Ascending aorta (tissue), 2 donors: ENCODE results near the gene OR10H3. TPM values are rescaled to one million over a fixed set of nuclear protein-coding genes. Genes with fewer than 3 reads are reported as not detected.

Experiments used
- DNase-seq, 2 donors: peaks; one replicate each; pipeline ENCODE4 v3.0.0-alpha.2; 2019; ENCODE audit warnings: low spot score in 2 of 2
- H3K27ac ChIP-seq, 2 donors: fragments of 200-600 bp; sonication (generic); one replicate each; pipeline ENCODE4 v1.5.1; 2016 to 2017; ENCODE audit warnings: mild to moderate bottlenecking in 1 of 2
- H3K27me3 ChIP-seq: fragments of 200-600 bp; sonication (generic); one replicate; pipeline ENCODE4 v1.5.1; 2017
- H3K36me3 ChIP-seq, 2 donors: fragments of 200-600 bp; sonication (generic); one replicate each; pipeline ENCODE4 v1.5.1; 2016
- H3K4me1 ChIP-seq, 2 donors: fragments of 200-600 bp; sonication (generic); one replicate each; pipeline ENCODE4 v1.5.1; 2016 to 2017; ENCODE audit warnings: mild to moderate bottlenecking in 1 of 2
- H3K4me3 ChIP-seq, 2 donors: fragments of 200-600 bp; sonication (generic); one replicate each; pipeline ENCODE4 v1.5.1; 2016 to 2017; ENCODE audit warnings: mild to moderate bottlenecking in 1 of 2
- H3K9me3 ChIP-seq, 2 donors: fragments of 200-600 bp; sonication (generic); one replicate each; pipeline ENCODE4 v1.5.1; 2016
- intact Hi-C: fragments of 100-400 bp; cut with DNase I; formaldehyde crosslinking; loops from one replicate; pipeline ENCODE4 v1.15.1; 2023
- total RNA-seq: library from RNA; depleted of rRNA; stranded (reverse); fragments of >200 nt; gene quantifications from one replicate; pipeline ENCODE4 v1.1.0, GENCODE V29; 2016
- TF ChIP-seq, protein P1 (sequence below), 3 experiments: fragments of 200-600 bp in 2 of 3; fragments of 450-650 bp in 1 of 3; sonication (generic) in 2 of 3; IDR thresholded peaks; one replicate each; pipeline ENCODE4 v1.5.1; 2016 to 2019; ENCODE audit warnings: antibody characterized with exemption in 3 of 3, mild to moderate bottlenecking in 1 of 3, moderate library complexity in 1 of 3

Gene OR10H3
- total RNA-seq, 1 donor from 2014 or later = not detected

- intact Hi-C loops = no loop called here
- Histone ChIP-seq H3K4me1 (no peaks in the 10 kb centered on the region), H3K27me3 (no peaks in the 10 kb centered on the region), H3K27ac (no peak overlapping the region), H3K4me3 (no peak overlapping the region), H3K9me3 (no peaks in the 10 kb centered on the region), H3K36me3 (no peaks in the 10 kb centered on the region)
- TF ChIP-seq, protein P1, sequence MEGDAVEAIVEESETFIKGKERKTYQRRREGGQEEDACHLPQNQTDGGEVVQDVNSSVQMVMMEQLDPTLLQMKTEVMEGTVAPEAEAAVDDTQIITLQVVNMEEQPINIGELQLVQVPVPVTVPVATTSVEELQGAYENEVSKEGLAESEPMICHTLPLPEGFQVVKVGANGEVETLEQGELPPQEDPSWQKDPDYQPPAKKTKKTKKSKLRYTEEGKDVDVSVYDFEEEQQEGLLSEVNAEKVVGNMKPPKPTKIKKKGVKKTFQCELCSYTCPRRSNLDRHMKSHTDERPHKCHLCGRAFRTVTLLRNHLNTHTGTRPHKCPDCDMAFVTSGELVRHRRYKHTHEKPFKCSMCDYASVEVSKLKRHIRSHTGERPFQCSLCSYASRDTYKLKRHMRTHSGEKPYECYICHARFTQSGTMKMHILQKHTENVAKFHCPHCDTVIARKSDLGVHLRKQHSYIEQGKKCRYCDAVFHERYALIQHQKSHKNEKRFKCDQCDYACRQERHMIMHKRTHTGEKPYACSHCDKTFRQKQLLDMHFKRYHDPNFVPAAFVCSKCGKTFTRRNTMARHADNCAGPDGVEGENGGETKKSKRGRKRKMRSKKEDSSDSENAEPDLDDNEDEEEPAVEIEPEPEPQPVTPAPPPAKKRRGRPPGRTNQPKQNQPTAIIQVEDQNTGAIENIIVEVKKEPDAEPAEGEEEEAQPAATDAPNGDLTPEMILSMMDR (IDR thresholded peaks at IDR 0.05) = no peak
- no peak for DNase-seq
Observed at GRCh38 chr19:15788594-15789270, 50.9 kb downstream of the OR10H3 start.

GRCh38 chr19:15790096-15790495, 52.3 kb downstream of the OR10H3 start:
- TF ChIP-seq, protein P1 (IDR thresholded peaks at IDR 0.05) = no peak

More at GRCh38 chr19:15790096-15790495, 52.3 kb downstream of the OR10H3 start:
- H3K27me3 ChIP-seq = no peaks in the 10 kb centered on the region
- intact Hi-C loops = no loop called here
- no peaks in the 10 kb centered on the region for H3K4me1 ChIP-seq
- H3K36me3 ChIP-seq = no peaks in the 10 kb centered on the region
- no peak for DNase-seq
- no peak overlapping the region for H3K4me3 ChIP-seq
- no peak overlapping the region for H3K27ac ChIP-seq
- H3K9me3 ChIP-seq = no peaks in the 10 kb centered on the region

Other genes with a start within 250 kb of the OR10H3 start
- gene CYP4F22, start 229.5 kb upstream of the OR10H3 start, total RNA-seq = not detected
- gene CYP4F8, start 122.8 kb upstream of the OR10H3 start, total RNA-seq = not detected
- gene CYP4F3, start 97.1 kb upstream of the OR10H3 start, total RNA-seq = not detected
- 17.2 TPM for gene CYP4F12, start 64.9 kb upstream of the OR10H3 start, total RNA-seq
- gene OR10H2, start 10.0 kb upstream of the OR10H3 start, total RNA-seq = not detected
- not detected for gene OR10H5, start 49.7 kb downstream of the OR10H3 start, total RNA-seq
- not detected for gene OR10H1, start 77.7 kb downstream of the OR10H3 start, total RNA-seq
- 83.0 TPM for gene CYP4F2, start 160.1 kb downstream of the OR10H3 start, total RNA-seq
- gene CYP4F11, start 196.5 kb downstream of the OR10H3 start, total RNA-seq = 0.75 TPM
- not detected for gene OR10H4, start 211.0 kb downstream of the OR10H3 start, total RNA-seq